DND-41 (cell line): ENCODE results near the gene SHPK.
"Not testable (repeated sequence)": the region's sequence is repeated elsewhere in the genome, so short reads cannot be mapped to it uniquely, and the experiment has no call there.

Source experiments
- ATAC-seq: fragments of 200-7000 bp; cut with Tn5 transposase; 3 replicates; pipeline ENCODE4 v1.9.1; 2021; ENCODE audit warnings: low read depth; ENCODE audit not compliant: insufficient read depth
- DNase-seq: peaks from one replicate; pipeline ENCODE4 v3.0.0-alpha.2; 2020
- H2AFZ ChIP-seq: 2 replicates; pipeline ENCODE4 v1.6.0; 2012; ENCODE audit warnings: low read depth, low read length
- H3K27ac ChIP-seq: 2 replicates; pipeline ENCODE4 v1.5.1; 2012; ENCODE audit warnings: low read length, inconsistent platforms
- H3K27me3 ChIP-seq: fragments of 200-600 bp; sonication (generic); 2 replicates; pipeline ENCODE4 v1.6.0; 2012; ENCODE audit warnings: low read length, mild to moderate bottlenecking, inconsistent platforms; ENCODE audit not compliant: insufficient read depth, poor library complexity
- H3K36me3 ChIP-seq: 2 replicates; pipeline ENCODE4 v1.5.1; 2012; ENCODE audit warnings: low read length, inconsistent platforms; ENCODE audit not compliant: insufficient read depth
- H3K4me1 ChIP-seq: 2 replicates; pipeline ENCODE4 v1.5.1; 2012; ENCODE audit warnings: mild to moderate bottlenecking, low read length; ENCODE audit not compliant: insufficient read depth
- H3K4me2 ChIP-seq: 2 replicates; pipeline ENCODE4 v1.6.0; 2012; ENCODE audit warnings: mild to moderate bottlenecking, moderate library complexity, low read length, inconsistent platforms; ENCODE audit not compliant: insufficient read depth
- H3K4me3 ChIP-seq, 2 experiments: fragments of 200-600 bp in 1 of 2; shearing (Covaris generic) in 1 of 2; 2 replicates each; pipeline ENCODE4 v1.5.1; 2012 to 2016; ENCODE audit warnings: inconsistent platforms in 2 of 2, low read length in 2 of 2, mild to moderate bottlenecking in 2 of 2, low read depth in 1 of 2, moderate library complexity in 1 of 2
- H3K79me2 ChIP-seq: 2 replicates; pipeline ENCODE4 v1.6.0; 2012; ENCODE audit warnings: low read length, inconsistent platforms; ENCODE audit not compliant: insufficient read depth
- H3K9ac ChIP-seq: 2 replicates; pipeline ENCODE4 v1.6.0; 2012; ENCODE audit warnings: low read depth, mild to moderate bottlenecking, inconsistent platforms, low read length, moderate library complexity
- H3K9me3 ChIP-seq: 2 replicates; pipeline ENCODE4 v1.5.1; 2012; ENCODE audit warnings: low read length, moderate library complexity, mild to moderate bottlenecking, inconsistent platforms; ENCODE audit not compliant: insufficient read depth, severe bottlenecking
- H4K20me1 ChIP-seq: 2 replicates; pipeline ENCODE4 v1.6.0; 2012; ENCODE audit warnings: low read length; ENCODE audit not compliant: insufficient read depth
- EZH2 ChIP-seq: IDR thresholded peaks from 3 replicates; pipeline ENCODE4 v1.6.1; 2012; ENCODE audit warnings: borderline replicate concordance, low read depth, mild to moderate bottlenecking, moderate library complexity, low read length, inconsistent platforms; ENCODE audit not compliant: severe bottlenecking
- TF ChIP-seq, protein P1 (sequence below): IDR thresholded peaks from 2 replicates; pipeline ENCODE4 v1.5.1; 2012; ENCODE audit warnings: borderline replicate concordance, low read length, moderate library complexity, mild to moderate bottlenecking; ENCODE audit not compliant: poor library complexity, severe bottlenecking; ENCODE audit errors: extremely low read depth

Gene SHPK

DNA sequence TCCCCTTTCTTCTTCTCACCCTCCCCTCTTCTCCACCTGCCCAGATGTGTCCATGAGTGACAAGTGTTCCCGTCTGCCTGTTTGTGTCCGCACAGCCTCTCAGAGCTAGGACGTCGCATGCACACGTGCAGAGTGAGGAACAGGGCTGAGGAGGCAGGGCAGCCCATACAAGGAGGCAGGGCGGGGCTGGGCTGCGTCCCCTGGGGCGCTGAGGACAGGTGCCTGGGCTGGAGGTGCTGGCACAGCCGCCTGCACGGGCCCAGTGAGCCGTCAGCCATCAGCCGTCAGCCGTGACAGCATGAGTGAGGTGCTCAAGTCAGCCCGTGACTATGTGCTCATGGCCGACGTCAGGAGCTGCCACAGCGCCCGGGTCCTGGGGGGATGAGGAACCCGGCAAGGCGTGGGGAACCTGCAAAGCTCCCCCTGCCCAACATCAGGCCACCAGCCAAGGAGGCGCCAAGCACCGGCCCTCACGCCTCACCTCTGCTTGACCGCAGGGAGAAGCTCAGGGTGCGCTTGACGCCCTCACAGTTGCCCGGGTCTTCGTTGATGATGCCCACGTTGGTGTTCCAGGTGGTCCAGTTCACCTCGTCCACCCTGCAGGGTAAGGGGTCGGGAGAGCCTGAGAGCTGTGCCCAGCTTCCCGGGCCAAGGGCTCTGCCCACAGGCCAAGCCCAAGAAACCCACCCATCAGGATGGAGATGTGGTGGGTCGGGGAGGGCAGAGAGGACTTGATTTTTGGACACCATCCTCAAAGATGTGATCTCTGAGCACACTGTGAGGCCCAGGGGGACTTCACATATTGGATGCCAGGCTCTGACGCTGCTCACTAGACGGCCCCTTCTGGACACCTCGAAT is 64.8 kb downstream of the SHPK start:
- no peaks in the 10 kb centered on the region for H3K27me3 ChIP-seq
- peaks cover 3% of the 10 kb centered on the region; the same call in 1 of the 2 replicates for H3K36me3 ChIP-seq
- no peak overlapping the region for H3K4me3 ChIP-seq
- H2AFZ ChIP-seq: no peak overlapping the region
- no peak overlapping the region for H3K4me2 ChIP-seq
- H4K20me1 ChIP-seq: no peaks in the 10 kb centered on the region
- no peaks in the 10 kb centered on the region for H3K4me1 ChIP-seq
- no peaks in the 10 kb centered on the region for H3K9me3 ChIP-seq
- H3K27ac ChIP-seq: no peak overlapping the region
- H3K79me2 ChIP-seq: no peaks in the 10 kb centered on the region
- no peak for TF ChIP-seq EZH2
- ATAC-seq (no peak), DNase-seq (no peak)
- no peak overlapping the region for H3K9ac ChIP-seq

DNA sequence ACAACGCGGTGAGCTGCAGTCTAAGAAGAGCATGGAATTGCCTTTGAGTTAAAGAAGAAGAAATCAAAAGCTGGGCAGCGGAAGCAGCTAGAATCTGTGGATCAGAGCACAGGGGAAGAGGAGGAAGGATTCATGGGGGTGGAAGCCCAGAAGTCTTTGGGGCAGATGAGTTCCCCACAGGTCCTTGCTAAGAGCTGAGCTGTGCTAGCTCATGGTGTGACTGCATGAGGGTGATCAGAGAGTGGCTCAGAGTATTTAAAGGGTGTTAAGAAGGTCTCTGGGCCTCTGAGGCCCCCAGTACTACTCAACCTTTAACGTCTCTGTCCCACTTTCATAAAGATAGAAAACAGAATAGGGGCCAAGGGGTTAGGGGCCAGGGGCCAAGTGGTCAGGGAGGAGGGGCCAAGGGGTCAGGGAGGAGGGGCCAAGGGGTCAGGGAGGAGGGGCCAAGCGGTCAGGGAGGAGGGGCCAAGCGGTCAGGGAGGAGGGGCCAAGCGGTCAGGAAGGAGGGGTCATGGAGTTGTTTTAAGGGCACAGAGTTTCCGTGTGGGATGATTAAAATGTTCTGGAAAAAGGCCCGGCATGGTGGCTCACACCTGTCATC is 66.4 kb downstream of the SHPK start:
- no peaks in the 10 kb centered on the region for H3K4me1 ChIP-seq
- H3K4me3 ChIP-seq: no peak overlapping the region
- no peak overlapping the region for H3K4me2 ChIP-seq
- H3K9ac ChIP-seq: no peak overlapping the region
- H4K20me1 ChIP-seq: no peaks in the 10 kb centered on the region
- no peak for TF ChIP-seq EZH2
- TF ChIP-seq, protein P1, sequence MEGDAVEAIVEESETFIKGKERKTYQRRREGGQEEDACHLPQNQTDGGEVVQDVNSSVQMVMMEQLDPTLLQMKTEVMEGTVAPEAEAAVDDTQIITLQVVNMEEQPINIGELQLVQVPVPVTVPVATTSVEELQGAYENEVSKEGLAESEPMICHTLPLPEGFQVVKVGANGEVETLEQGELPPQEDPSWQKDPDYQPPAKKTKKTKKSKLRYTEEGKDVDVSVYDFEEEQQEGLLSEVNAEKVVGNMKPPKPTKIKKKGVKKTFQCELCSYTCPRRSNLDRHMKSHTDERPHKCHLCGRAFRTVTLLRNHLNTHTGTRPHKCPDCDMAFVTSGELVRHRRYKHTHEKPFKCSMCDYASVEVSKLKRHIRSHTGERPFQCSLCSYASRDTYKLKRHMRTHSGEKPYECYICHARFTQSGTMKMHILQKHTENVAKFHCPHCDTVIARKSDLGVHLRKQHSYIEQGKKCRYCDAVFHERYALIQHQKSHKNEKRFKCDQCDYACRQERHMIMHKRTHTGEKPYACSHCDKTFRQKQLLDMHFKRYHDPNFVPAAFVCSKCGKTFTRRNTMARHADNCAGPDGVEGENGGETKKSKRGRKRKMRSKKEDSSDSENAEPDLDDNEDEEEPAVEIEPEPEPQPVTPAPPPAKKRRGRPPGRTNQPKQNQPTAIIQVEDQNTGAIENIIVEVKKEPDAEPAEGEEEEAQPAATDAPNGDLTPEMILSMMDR: no peak
- H3K9me3 ChIP-seq: no peaks in the 10 kb centered on the region
- no peak overlapping the region for H3K27ac ChIP-seq
- no peaks in the 10 kb centered on the region for H3K79me2 ChIP-seq
- H3K27me3 ChIP-seq: no peaks in the 10 kb centered on the region
- H3K36me3 ChIP-seq: peaks cover 3% of the 10 kb centered on the region; the same call in 1 of the 2 replicates
- no peak overlapping the region for H2AFZ ChIP-seq
- ATAC-seq (no peak), DNase-seq (no peak)

DNA sequence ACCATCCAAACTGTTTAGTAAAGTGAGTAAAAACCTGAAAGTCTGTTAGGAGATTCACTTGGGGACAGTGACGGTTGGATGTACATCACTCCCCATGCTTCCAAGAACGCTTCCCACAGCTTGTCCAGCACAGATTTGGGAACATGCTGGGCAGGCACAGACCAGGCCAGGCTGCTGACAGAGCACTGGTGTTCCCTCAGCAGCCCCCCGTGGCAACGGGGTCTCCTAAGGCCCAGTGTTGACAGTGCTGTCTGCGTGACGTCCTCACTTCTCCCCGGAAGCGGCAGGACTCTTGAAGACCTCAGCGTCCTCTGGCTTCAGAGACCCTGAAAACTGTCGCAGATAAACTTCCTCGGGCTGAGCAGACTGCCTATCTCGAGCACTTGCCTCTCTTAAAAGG is 69.5 kb downstream of the SHPK start:
- Histone ChIP-seq H3K36me3 (peaks cover 3% of the 10 kb centered on the region; the same call in 1 of the 2 replicates), H3K4me3 (no peak overlapping the region), H3K9me3 (no peaks in the 10 kb centered on the region), H3K4me1 (no peaks in the 10 kb centered on the region), H3K9ac (no peak overlapping the region), H3K79me2 (no peaks in the 10 kb centered on the region), H3K27me3 (no peaks in the 10 kb centered on the region), H4K20me1 (no peaks in the 10 kb centered on the region), H3K4me2 (no peak overlapping the region), H2AFZ (no peak overlapping the region), H3K27ac (no peak overlapping the region)
- no peak for ATAC-seq
- no peak for TF ChIP-seq EZH2
- TF ChIP-seq, protein P1: no peak
- no peak for DNase-seq

DNA sequence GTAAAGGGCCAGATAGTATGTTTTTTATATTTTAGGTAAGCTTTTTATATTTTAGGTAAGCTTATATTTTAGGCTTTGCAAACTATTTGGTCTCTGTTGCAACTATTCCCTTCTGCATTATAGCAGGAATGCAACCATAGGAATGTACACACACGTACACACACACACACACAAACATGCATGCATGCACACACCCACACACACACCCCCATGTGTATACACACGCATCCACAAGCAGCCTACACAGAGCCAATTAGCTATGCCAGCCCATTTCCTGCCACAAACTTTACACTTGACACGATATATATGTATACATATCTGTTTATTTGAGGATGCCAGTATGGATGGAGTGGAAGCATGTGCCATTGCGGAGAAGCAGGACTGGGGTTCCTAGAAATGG is 70.9 kb downstream of the SHPK start:
- Histone ChIP-seq H3K27ac (no peak overlapping the region), H3K4me3 (no peak overlapping the region), H3K79me2 (no peaks in the 10 kb centered on the region), H3K4me2 (no peak overlapping the region), H3K4me1 (no peaks in the 10 kb centered on the region), H3K9ac (no peak overlapping the region), H4K20me1 (no peaks in the 10 kb centered on the region), H3K36me3 (peaks cover 3% of the 10 kb centered on the region; the same call in 1 of the 2 replicates), H2AFZ (no peak overlapping the region), H3K27me3 (no peaks in the 10 kb centered on the region), H3K9me3 (no peaks in the 10 kb centered on the region)
- DNase-seq (no peak), ATAC-seq (no peak)
- TF ChIP-seq, protein P1: no peak
- TF ChIP-seq EZH2: no peak

DNA sequence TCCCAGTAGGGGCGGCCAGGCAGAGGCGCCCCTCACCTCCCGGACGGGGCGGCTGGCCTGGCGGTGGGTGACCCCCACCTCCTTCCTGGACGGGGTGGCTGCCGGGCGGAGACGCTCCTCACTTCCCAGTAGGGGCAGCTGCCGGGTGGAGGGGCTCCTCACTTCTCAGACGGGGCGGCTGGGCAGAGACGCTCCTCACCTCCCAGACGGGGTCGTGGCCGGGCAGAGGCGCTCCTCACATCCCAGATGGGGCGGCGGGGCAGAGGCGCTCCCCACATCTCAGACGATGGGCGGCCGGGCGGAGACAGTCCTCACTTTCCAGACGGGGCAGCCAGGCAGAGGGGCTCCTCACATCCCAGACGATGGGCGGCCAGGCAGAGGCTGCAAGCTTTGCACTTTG is 71.8 kb downstream of the SHPK start:
- not testable (repeated sequence) for H3K4me2 ChIP-seq, DNase-seq, H3K9ac ChIP-seq, H3K27ac ChIP-seq, H2AFZ ChIP-seq, H3K4me3 ChIP-seq, H4K20me1 ChIP-seq, H3K27me3 ChIP-seq, H3K4me1 ChIP-seq, H3K79me2 ChIP-seq, H3K36me3 ChIP-seq, H3K9me3 ChIP-seq, ATAC-seq
